HK-2 (cell line): ENCODE measurements around the gene TUBA1A.
"Not testable (repeated sequence)": the region's sequence is repeated elsewhere in the genome, so short reads cannot be mapped to it uniquely, and the experiment has no call there.

Experiments used
- DNase-seq: peaks from one replicate; pipeline ENCODE4 v3.0.0-alpha.2; 2018; ENCODE audit not compliant: unreplicated experiment

Gene TUBA1A

GRCh38 chr12:49200919-49201594 is 12.2 kb upstream of the TUBA1A start:
- DNase-seq = no peak

DNA sequence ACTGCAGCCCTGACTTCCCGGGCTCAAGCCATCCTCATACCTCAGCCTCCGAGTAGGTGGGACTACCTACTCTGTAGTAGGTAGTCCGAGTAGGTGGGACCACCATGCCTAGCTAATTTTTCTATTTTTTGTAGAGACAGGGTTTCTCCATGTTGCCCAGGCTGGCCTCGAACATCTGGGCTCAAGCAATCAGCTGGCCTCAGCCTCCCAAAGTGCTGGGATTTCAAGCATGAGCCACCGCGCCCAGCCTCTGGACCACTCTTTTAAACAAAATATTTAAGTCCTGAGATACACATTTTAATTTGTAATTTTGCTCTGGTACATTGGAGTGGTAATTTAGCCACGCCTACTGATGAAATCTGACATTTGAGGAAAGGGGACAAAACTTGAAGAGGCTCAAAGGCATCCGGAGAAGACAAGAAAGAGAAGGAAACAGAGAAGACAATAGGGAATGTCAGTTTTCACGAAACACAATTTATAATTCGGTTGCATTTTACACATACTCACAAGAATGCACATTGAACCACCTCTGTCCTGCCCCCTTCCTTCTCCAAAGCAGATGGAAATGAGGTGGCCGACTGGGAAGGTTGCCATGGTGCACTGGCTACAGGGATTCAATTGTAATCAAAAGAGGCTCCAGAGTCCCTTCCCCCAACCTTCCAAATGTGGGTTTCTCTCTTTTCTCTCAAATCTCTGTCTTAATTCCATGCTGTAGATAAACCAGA is 9.7 kb upstream of the TUBA1A start:
- no peak for DNase-seq

- no peak for DNase-seq
Measured at GRCh38 chr12:49197256-49197655, 8.4 kb upstream of the TUBA1A start.

DNA sequence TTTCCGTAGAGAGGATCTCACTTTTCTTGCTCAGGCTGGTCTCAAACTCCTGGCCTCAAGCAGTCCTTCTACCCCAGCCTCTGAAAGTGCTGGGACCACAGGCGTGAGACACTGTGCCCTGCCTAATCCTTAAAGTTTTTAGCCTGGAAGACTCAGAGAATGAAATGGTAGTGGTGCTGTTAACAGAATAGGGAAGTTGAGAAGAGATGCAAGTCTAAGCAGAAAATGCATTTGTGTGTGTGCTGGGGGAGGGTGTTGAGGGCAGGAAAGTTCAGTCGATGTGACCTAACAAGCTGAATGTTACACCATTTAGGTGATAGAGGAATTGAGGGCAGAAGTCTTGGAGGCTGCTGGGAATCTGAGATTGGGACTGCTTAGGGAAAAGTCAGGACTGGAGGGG is 6.9 kb upstream of the TUBA1A start:
- DNase-seq = no peak

DNA sequence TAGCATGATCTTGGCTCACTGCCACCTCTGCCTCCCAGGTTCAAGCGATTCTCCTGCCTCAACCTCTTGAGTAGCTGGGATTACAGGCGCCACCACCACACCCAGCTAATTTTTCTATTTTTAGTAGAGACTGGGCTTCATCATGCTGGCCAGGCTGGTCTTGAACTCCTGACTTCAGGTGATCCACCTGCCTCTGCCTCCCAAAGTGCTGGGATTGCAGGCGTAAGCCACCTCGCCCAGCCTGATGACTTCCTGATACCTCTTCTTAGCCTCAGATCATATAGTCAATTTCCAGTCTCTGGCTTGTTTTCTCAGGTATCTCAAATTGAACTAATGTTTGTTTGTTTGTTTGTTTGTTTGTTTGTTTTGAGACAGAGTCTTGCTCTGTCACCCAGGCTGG is 4.9 kb upstream of the TUBA1A start:
- DNase-seq = not testable (repeated sequence)

GRCh38 chr12:49191498-49191897 is 2.6 kb upstream of the TUBA1A start:
- DNase-seq = not testable (repeated sequence)

DNA sequence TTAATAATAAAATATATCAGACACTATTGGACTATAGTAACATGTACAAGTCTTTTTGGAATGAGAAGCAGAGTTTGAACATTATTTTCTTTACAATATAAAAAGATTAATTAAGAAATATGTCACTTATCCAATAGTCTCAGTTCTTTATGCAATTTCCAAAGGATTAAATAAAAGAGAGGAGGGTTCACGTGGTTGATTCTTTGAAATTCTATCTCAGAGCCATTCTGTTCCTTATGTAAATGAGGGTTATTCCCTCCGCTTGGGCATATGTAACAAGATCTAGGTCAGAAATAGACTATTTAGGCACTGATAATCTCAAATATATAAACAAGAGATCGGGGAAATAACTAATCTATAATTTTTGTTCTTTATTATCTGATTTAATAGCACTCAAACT is 2.1 kb upstream of the TUBA1A start:
- DNase-seq = no peak

- no peak for DNase-seq
Measured at GRCh38 chr12:49189731-49190716, 1.1 kb upstream of the TUBA1A start.

- DNase-seq = peak; percentile 44
Measured at GRCh38 chr12:49188201-49188915, 522 bp downstream of the TUBA1A start.

DNA sequence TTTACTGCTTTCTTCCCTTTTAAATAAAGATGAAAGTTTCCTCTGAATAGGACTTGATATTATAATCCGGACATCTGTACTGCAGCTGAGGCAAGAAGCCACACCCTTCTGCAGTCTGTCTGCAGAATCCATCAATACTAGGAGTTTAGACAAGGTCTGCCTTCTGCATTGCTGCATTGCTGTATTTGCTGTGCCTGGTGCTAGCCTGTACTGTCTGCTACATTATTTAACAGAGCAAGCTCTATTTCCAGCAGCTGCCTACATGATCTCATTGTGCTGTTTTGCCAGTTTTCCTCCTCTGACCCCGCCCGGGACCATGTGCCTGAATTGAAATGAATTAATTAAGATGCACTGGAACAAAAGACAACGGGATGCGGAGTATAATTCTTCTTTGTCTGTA is 1.7 kb downstream of the TUBA1A start:
- DNase-seq = no peak

DNA sequence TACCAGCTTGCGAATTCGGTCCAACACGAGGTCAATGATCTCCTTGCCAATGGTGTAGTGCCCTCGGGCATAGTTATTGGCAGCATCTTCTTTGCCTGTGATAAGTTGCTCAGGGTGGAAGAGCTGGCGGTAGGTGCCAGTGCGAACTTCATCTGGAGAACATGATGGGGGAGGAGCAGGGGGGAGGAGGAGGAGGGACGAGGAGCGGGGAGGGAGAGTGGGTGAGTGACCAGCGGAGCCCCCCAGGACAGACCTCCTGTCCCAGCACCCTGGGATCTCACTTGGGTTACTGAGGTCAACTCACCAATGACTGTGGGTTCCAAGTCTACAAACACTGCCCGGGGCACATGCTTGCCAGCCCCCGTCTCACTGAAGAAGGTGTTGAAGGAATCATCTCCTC is 2.6 kb downstream of the TUBA1A start:
- not testable (repeated sequence) for DNase-seq

DNA sequence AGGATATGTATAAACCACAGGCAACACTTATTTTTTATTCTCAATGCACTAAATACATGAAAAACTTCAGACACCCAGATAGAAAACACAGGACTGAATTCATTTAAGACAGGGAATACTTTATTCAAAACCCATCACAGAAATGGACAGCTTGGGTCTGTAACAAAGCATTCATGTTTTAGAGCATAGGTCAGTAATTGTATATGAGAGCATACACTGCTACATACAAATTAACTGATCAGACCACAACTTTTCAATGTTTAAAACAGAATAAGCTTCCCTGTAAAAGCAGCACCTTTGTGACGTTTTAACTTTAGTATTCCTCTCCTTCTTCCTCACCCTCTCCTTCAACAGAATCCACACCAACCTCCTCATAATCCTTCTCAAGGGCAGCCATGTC is 4.2 kb downstream of the TUBA1A start:
- not testable (repeated sequence) for DNase-seq

DNA sequence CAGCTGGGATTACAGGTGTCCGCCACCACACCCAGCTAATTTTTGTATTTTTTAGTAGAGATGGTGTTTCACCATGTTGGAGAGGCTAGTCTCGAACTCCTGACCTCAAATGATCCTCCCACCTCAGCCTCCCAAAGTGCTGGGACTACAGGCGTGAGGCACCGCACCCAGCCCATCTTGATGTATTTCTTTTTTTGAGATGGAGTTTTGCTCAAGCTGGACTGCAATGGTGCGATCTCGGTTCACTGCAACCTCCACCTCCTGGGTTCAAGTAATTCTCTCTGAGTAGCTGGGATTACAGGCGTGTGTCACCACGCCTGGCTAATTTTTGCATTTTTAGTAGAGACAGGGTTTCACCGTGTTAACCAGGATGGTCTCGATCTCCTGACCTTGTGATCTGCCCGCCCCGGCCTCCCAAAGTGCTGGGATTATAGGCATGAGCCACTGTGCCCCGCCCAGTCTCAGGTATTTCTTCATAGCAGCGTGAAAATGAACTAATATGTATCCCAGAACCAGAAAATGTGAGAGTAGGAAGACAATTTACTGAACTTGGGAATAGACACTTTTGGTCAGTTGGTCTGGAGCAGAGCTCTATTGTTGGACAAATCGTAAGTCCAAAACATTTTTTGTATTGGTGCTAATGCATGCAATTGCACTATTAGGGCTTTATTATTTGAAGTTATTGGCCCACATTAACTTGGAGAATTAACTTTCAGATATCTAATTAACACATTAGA is 5.5 kb downstream of the TUBA1A start:
- not testable (repeated sequence) for DNase-seq

GRCh38 chr12:49174218-49174617 is 14.7 kb downstream of the TUBA1A start:
- no peak for DNase-seq

GRCh38 chr12:49170924-49171323 is 18.0 kb downstream of the TUBA1A start:
- DNase-seq = no peak

- DNase-seq = no peak
Measured at GRCh38 chr12:49165114-49165513, 23.8 kb downstream of the TUBA1A start.

GRCh38 chr12:49161901-49162300 is 27.0 kb downstream of the TUBA1A start:
- DNase-seq = not testable (repeated sequence)

DNA sequence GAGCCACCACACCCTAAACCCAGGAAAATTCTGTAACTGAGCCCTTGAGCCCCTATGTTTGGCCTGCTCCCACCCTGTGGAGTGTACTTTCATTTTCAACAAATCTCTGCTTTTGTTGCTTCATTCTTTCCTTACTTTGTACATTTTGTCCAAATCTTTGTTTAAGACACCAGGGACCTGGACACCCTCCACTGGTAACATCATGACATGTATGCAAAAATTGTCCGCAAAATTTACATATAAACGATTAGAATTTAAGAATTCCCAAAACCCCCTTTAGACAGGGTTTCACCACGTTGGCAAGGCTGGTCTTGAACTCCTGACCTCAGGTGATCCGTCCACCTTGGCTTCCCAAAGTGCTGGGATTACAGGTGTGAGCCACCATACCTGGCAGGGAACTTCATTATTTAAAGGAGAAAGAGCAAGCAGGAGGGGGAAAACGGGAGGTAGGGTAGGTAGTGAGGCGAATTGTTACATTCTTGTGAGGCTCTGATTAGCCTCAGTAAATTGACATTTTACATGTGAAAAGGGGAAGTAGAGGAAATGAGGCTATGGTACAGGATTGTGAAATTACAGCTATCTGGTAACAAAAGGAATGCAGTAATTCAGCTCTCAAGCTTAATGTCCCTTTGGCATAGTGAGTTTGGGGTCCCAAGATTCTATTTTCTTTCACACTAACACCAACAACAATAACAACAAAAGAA is 27.6 kb downstream of the TUBA1A start:
- DNase-seq = no peak

DNA sequence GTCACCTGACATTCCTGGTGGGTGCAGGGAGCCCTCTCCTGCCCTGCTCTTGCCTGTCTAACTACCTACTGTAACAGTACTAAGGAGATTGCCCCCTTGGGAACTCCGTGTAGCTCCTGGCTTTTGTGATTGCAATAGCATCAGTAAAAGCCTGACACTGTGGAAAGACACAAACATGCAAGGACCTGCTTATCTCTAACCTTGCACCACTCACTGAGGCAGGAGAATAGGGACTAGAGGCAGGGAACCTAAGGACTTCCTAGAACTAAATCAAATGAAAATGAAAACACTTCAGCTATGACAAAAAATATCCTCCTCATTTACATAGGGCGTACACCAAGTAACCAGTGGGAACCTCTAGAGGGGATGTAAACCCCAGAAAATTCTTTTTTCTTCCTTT is 28.5 kb downstream of the TUBA1A start:
- no peak for DNase-seq

- no peak for DNase-seq
Measured at GRCh38 chr12:49154221-49154620, 34.7 kb downstream of the TUBA1A start.
